HEK293 (cell line): ENCODE data around the gene TTN.

Source experiments
- CTCF ChIA-PET: fragments of 350-600 bp; formaldehyde crosslinking; extraction: SDS; loops from one replicate; lab custom pipeline; 2021; ENCODE audit warnings: antibody characterized with exemption; lab: Yijun Ruan, JAX
- POLR2A ChIA-PET: fragments of 300-600 bp; formaldehyde crosslinking; extraction: SDS; loops from one replicate; lab custom pipeline; 2020; ENCODE audit warnings: antibody characterized with exemption, inconsistent platforms; lab: Yijun Ruan, JAX
- H3K27ac ChIP-seq: fragments of 200-500 bp; sonication (Bioruptor generic); 2 replicates; pipeline ENCODE4 v1.5.1; 2014; ENCODE audit warnings: low read depth, low read length, control low read depth, inconsistent platforms; ENCODE audit errors: extremely low read depth
- H3K36me3 ChIP-seq, 2 experiments: fragments of 200-500 bp in 1 of 2; sonication (Bioruptor generic) in 1 of 2; 1 replicate in 1 of 2; 2 replicates in 1 of 2; pipeline ENCODE4 v1.5.1; 2014 to 2017; ENCODE audit warnings: inconsistent platforms in 2 of 2, low read length in 2 of 2; ENCODE audit not compliant: control insufficient read depth in 2 of 2, insufficient read depth in 1 of 2
- H3K4me1 ChIP-seq: fragments of 200-500 bp; sonication (Bioruptor generic); 2 replicates; pipeline ENCODE4 v1.5.1; 2014; ENCODE audit warnings: mild to moderate bottlenecking, low read length, inconsistent platforms; ENCODE audit not compliant: control insufficient read depth, insufficient read depth
- H3K4me3 ChIP-seq: 2 replicates; pipeline ENCODE4 v1.5.1; 2011; ENCODE audit warnings: low read depth, mild to moderate bottlenecking, control low read depth, low read length, moderate library complexity
- H3K9me3 ChIP-seq: fragments of 200-500 bp; sonication (Bioruptor generic); 2 replicates; pipeline ENCODE4 v1.5.1; 2014; ENCODE audit warnings: low read depth, low read length, inconsistent platforms; ENCODE audit not compliant: control insufficient read depth, insufficient read depth
- IKZF3 ChIP-seq: fragments of 450-650 bp; IDR thresholded peaks from 2 replicates; pipeline ENCODE4 v1.5.0; 2018; ENCODE audit warnings: missing biosample characterization, mild to moderate bottlenecking, missing genetic modification characterization, moderate library complexity
- SALL2 ChIP-seq: fragments of 450-650 bp; formaldehyde crosslinking; IDR thresholded peaks from 2 replicates; pipeline ENCODE4 v1.5.0; 2017; ENCODE audit warnings: missing biosample characterization, mild to moderate bottlenecking, missing genetic modification characterization, borderline replicate concordance
- SETDB1 ChIP-seq: IDR thresholded peaks from one replicate; pipeline ENCODE4 v1.6.1; 2017; ENCODE audit warnings: mild to moderate bottlenecking, low read length, moderate library complexity, mixed read lengths; ENCODE audit not compliant: insufficient read length
- SP2 ChIP-seq: fragments of 450-650 bp; formaldehyde crosslinking; IDR thresholded peaks from 2 replicates; pipeline ENCODE4 v1.5.1; 2016; ENCODE audit warnings: missing biosample characterization, missing genetic modification characterization
- ZBTB11 ChIP-seq: fragments of 450-650 bp; formaldehyde crosslinking; conservative IDR thresholded peaks from 2 replicates; pipeline ENCODE4 v1.5.1; 2016; ENCODE audit warnings: low read depth, missing biosample characterization, missing genetic modification characterization
- ZBTB21 ChIP-seq: fragments of 450-650 bp; formaldehyde crosslinking; IDR thresholded peaks from 2 replicates; pipeline ENCODE4 v1.5.1; 2017; ENCODE audit warnings: missing biosample characterization, missing genetic modification characterization
- ZBTB48 ChIP-seq: fragments of 450-650 bp; formaldehyde crosslinking; IDR thresholded peaks from 2 replicates; pipeline ENCODE4 v1.5.1; 2016; ENCODE audit warnings: missing biosample characterization, missing genetic modification characterization
- ZBTB49 ChIP-seq: fragments of 450-650 bp; formaldehyde crosslinking; IDR thresholded peaks from 2 replicates; pipeline ENCODE4 v1.5.1; 2016; ENCODE audit warnings: missing biosample characterization, missing genetic modification characterization, low read depth
- ZBTB6 ChIP-seq: fragments of 450-650 bp; formaldehyde crosslinking; IDR thresholded peaks from 2 replicates; pipeline ENCODE4 v1.5.1; 2017; ENCODE audit warnings: missing biosample characterization, missing genetic modification characterization
- ZBTB7A ChIP-seq: fragments of 450-650 bp; formaldehyde crosslinking; IDR thresholded peaks from 2 replicates; pipeline ENCODE4 v1.5.1; 2016; ENCODE audit warnings: low read depth, missing biosample characterization, missing genetic modification characterization
- ZNF114 ChIP-seq: fragments of 450-650 bp; formaldehyde crosslinking; IDR thresholded peaks from 2 replicates; pipeline ENCODE4 v1.5.0; 2017; ENCODE audit warnings: missing biosample characterization, missing genetic modification characterization
- ZNF133 ChIP-seq: fragments of 450-650 bp; formaldehyde crosslinking; IDR thresholded peaks from 2 replicates; pipeline ENCODE4 v1.5.1; 2016; ENCODE audit warnings: missing biosample characterization, missing genetic modification characterization
- ZNF155 ChIP-seq: fragments of 450-650 bp; formaldehyde crosslinking; IDR thresholded peaks from 2 replicates; pipeline ENCODE4 v1.5.1; 2016; ENCODE audit warnings: missing biosample characterization, missing genetic modification characterization
- ZNF23 ChIP-seq: fragments of 450-650 bp; formaldehyde crosslinking; IDR thresholded peaks from 2 replicates; pipeline ENCODE4 v1.5.1; 2016; ENCODE audit warnings: missing biosample characterization, missing genetic modification characterization, borderline replicate concordance
- ZNF302 ChIP-seq: fragments of 450-650 bp; formaldehyde crosslinking; IDR thresholded peaks from 2 replicates; pipeline ENCODE4 v1.5.1; 2016; ENCODE audit warnings: missing biosample characterization, missing genetic modification characterization, low read depth
- ZNF354C ChIP-seq: fragments of 450-650 bp; formaldehyde crosslinking; IDR thresholded peaks from 2 replicates; pipeline ENCODE4 v1.5.1; 2016; ENCODE audit warnings: missing biosample characterization, missing genetic modification characterization, low read depth, borderline replicate concordance
- ZNF544 ChIP-seq: fragments of 450-650 bp; formaldehyde crosslinking; IDR thresholded peaks from 2 replicates; pipeline ENCODE4 v1.5.0; 2017; ENCODE audit warnings: missing biosample characterization, missing genetic modification characterization
- ZNF555 ChIP-seq: fragments of 450-650 bp; formaldehyde crosslinking; conservative IDR thresholded peaks from 2 replicates; pipeline ENCODE4 v1.5.1; 2017; ENCODE audit warnings: missing biosample characterization, mild to moderate bottlenecking, missing genetic modification characterization, inconsistent platforms
- ZNF677 ChIP-seq: fragments of 450-650 bp; IDR thresholded peaks from 2 replicates; pipeline ENCODE4 v1.5.0; 2018; ENCODE audit warnings: missing biosample characterization, mild to moderate bottlenecking, missing genetic modification characterization, moderate library complexity
- ZNF701 ChIP-seq: fragments of 450-650 bp; formaldehyde crosslinking; IDR thresholded peaks from 2 replicates; pipeline ENCODE4 v1.5.1; 2016; ENCODE audit warnings: missing biosample characterization, missing genetic modification characterization
- ZNF785 ChIP-seq: fragments of 450-650 bp; formaldehyde crosslinking; IDR thresholded peaks from 2 replicates; pipeline ENCODE4 v1.5.1; 2016; ENCODE audit warnings: missing biosample characterization, missing genetic modification characterization
- ZXDB ChIP-seq: fragments of 450-650 bp; formaldehyde crosslinking; IDR thresholded peaks from 2 replicates; pipeline ENCODE4 v1.5.1; 2016; ENCODE audit warnings: missing biosample characterization, missing genetic modification characterization

Gene TTN

GRCh38 chr2:178676046-178676445, 131.2 kb downstream of the TTN start:
- TF ChIP-seq ZBTB48 (tag by site-specific recombination) (no peak), ZBTB6 (tag by site-specific recombination) (no peak), ZNF302 (tag by site-specific recombination) (no peak), ZBTB49 (tag by site-specific recombination) (no peak), ZNF155 (no peak), ZNF114 (tag by site-specific recombination) (no peak), ZNF544 (no peak), SP2 (tag by site-specific recombination) (no peak), ZNF701 (tag by site-specific recombination) (no peak), SALL2 (tag by site-specific recombination) (no peak), SETDB1 (no peak)
- no peaks in the 10 kb centered on the region for H3K4me1 ChIP-seq
- no peak overlapping the region for H3K27ac ChIP-seq
- ChIA-PET POLR2A (no interaction called here), CTCF (interaction anchor here (0.8 kb wide), 1 partner anchor 24 kb away, joined by 3 read pairs; no protein-coding TSS in a partner anchor)
- H3K4me3 ChIP-seq: no peak overlapping the region
- H3K36me3 ChIP-seq: no peaks in the 10 kb centered on the region
- no peaks in the 10 kb centered on the region for H3K9me3 ChIP-seq

- no peaks in the 10 kb centered on the region for H3K4me1 ChIP-seq
- no peaks in the 10 kb centered on the region for H3K36me3 ChIP-seq
- POLR2A ChIA-PET: no interaction called here
- no peaks in the 10 kb centered on the region for H3K9me3 ChIP-seq
- H3K27ac ChIP-seq: no peak overlapping the region
- H3K4me3 ChIP-seq: no peak overlapping the region
- CTCF ChIA-PET: interaction anchor here (0.7 kb wide), 1 partner anchor 206 kb away, joined by 3 read pairs; no protein-coding TSS in a partner anchor
- no peak for TF ChIP-seq ZNF354C
- TF ChIP-seq ZXDB (tag by site-specific recombination): no peak
- TF ChIP-seq ZBTB7A: no peak
- TF ChIP-seq ZNF677 (tag by site-specific recombination): no peak
- TF ChIP-seq ZNF133 (tag by site-specific recombination): no peak
- TF ChIP-seq ZNF785: no peak
- no peak for TF ChIP-seq ZBTB21 (tag by site-specific recombination)
- TF ChIP-seq ZNF23 (tag by site-specific recombination): no peak
- no peak for TF ChIP-seq IKZF3 (tag by site-specific recombination)
- TF ChIP-seq ZBTB11 (tag by site-specific recombination): no peak
- TF ChIP-seq ZNF555 (tag by site-specific recombination): no peak
Observed at GRCh38 chr2:178674122-178674521, 133.1 kb downstream of the TTN start.
